Measurements from ENCODE around the gene KRTAP4-11.

DNA sequence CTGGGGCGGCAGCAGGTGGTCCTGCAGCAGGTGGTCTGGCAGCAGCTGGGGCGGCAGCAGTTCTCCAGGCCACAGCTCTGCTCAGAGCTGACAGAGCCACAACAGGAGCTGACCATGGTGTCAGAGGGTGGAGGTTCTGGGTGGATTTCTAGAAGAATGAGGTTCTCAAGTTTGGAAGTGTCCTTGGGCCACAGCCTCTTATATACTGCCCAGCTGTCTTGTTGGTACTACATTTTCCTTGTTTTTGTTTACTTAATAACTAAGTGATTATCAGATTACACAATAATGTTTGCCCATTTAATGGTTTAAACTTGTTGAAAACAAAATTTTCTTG is 31.4 kb upstream of the KRTAP4-11 start, which contains the start of gene KRTAP4-5:
- no peak for TF ChIP-seq POLR2A (IDR thresholded peaks at IDR 0.05)
- TF ChIP-seq CTCF (IDR thresholded peaks at IDR 0.05), result no peak

Measured in transverse colon (tissue), 3 donors.